MM.1S (cell line): Measurements from ENCODE around the gene PCCA.

Source experiments
- CTCF ChIP-seq: fragments of 300-600 bp; sonication (generic); IDR thresholded peaks from 2 replicates; pipeline ENCODE4 v1.5.1; 2016; ENCODE audit warnings: antibody characterized with exemption, low read length, mixed read lengths
- EZH2 ChIP-seq: fragments of 300-600 bp; sonication (generic); optimal IDR thresholded peaks from 2 replicates; pipeline ENCODE3; 2017; ENCODE audit warnings: low read depth, mild to moderate bottlenecking, antibody characterized with exemption, low read length, mixed read lengths
- EZH2phosphoT487 ChIP-seq: fragments of 300-600 bp; sonication (generic); IDR thresholded peaks from 2 replicates; pipeline ENCODE4 v1.6.1; 2018; ENCODE audit warnings: antibody characterized with exemption, low read length

- TF ChIP-seq CTCF (no peak), EZH2 (no peak), EZH2phosphoT487 (no peak)
These were observed 165.1 kb downstream of the PCCA start for GRCh38 chr13:100254002-100254401.
